ENCODE measurements around the gene PPAT.

The PPAT gene

GRCh38 chr4:56430203-56430602, 5.2 kb downstream of the PPAT start:
- DNase-seq: no peak

GRCh38 chr4:56427179-56427578, 8.2 kb downstream of the PPAT start:
- no peak for DNase-seq

GRCh38 chr4:56426273-56426672, 9.1 kb downstream of the PPAT start:
- DNase-seq: no peak

- no peak for DNase-seq
These were observed 9.9 kb downstream of the PPAT start for GRCh38 chr4:56425518-56425917.

- DNase-seq: peak; percentile 19
These were observed 10.5 kb downstream of the PPAT start for GRCh38 chr4:56424697-56425514.

GRCh38 chr4:56424176-56424575, 11.2 kb downstream of the PPAT start:
- DNase-seq: no peak

GRCh38 chr4:56417396-56417795, 18.0 kb downstream of the PPAT start:
- DNase-seq: no peak

GRCh38 chr4:56416349-56416748, 19.1 kb downstream of the PPAT start:
- DNase-seq: no peak

GRCh38 chr4:56414135-56414670, 21.2 kb downstream of the PPAT start:
- DNase-seq: no peak

- no peak for DNase-seq
These were observed 25.0 kb downstream of the PPAT start for GRCh38 chr4:56410247-56411062.

GRCh38 chr4:56409511-56410090, 25.8 kb downstream of the PPAT start:
- DNase-seq: no peak

GRCh38 chr4:56408978-56409377, 26.4 kb downstream of the PPAT start:
- no peak for DNase-seq

- no peak for DNase-seq
These were observed 29.3 kb downstream of the PPAT start for GRCh38 chr4:56406151-56406550.

GRCh38 chr4:56405016-56405415, 30.4 kb downstream of the PPAT start:
- DNase-seq: no peak

GRCh38 chr4:56400560-56400959, 34.9 kb downstream of the PPAT start:
- DNase-seq: no peak

GRCh38 chr4:56391270-56391669, 44.1 kb downstream of the PPAT start:
- no peak for DNase-seq

GRCh38 chr4:56389558-56389957, 45.9 kb downstream of the PPAT start:
- no peak for DNase-seq

- no peak for DNase-seq
These were observed 47.1 kb downstream of the PPAT start for GRCh38 chr4:56388306-56388705.

GRCh38 chr4:56387023-56388001, 48.1 kb downstream of the PPAT start, which contains the start of gene AASDH:
AASDH (minus strand) TSS chr4:56387491; CDS start chr4:56384299, 3,192 bp downstream.
- DNase-seq: peak; percentile 94

GRCh38 chr4:56386091-56386490, 49.3 kb downstream of the PPAT start:
- DNase-seq: no peak

- no peak for DNase-seq
These were observed 60.0 kb downstream of the PPAT start for GRCh38 chr4:56375458-56375857.

GRCh38 chr4:56374956-56375355, 60.5 kb downstream of the PPAT start:
- no peak for DNase-seq
